UCSD-AML1 (cell line): ENCODE results near the gene CXorf49B.

Source experiments
- DNase-seq: peaks from one replicate; lab custom pipeline; 2025; ENCODE audit not compliant: unreplicated experiment; lab: John Stamatoyannopoulos, UW

Gene CXorf49B

GRCh38 chrX:71815121-71815905 is 52.2 kb downstream of the CXorf49B start:
- no peak for DNase-seq

GRCh38 chrX:71815906-71816156 is 52.7 kb downstream of the CXorf49B start:
- no peak for DNase-seq
